HCT116 (cell line): ENCODE data around the gene SCGB1A1. TPM values are rescaled to one million over a fixed set of nuclear protein-coding genes. Genes with fewer than 3 reads are reported as not detected.

Experiments used
- ATAC-seq: fragments of 200-7000 bp; cut with Tn5 transposase; 2 replicates; pipeline ENCODE4 v1.9.1; 2020; ENCODE audit warnings: mild to moderate bottlenecking, moderate library complexity
- BruUV-seq: library from RNA; stranded (reverse); fragments of 400-500 nt; replicated peaks from 2 replicates; lab custom pipeline; 2021; lab: Mats Ljungman, UMichigan
- CTCF ChIA-PET: fragments of 300-600 bp; sonication (Branson Sonifier 250); formaldehyde crosslinking; loops from one replicate; lab custom pipeline; 2021; ENCODE audit warnings: antibody characterized with exemption; lab: Charles Lee
- POLR2A ChIA-PET: fragments of 300-600, 350-600 bp; sonication (Branson Sonifier 250); formaldehyde crosslinking; loops from one replicate; lab custom pipeline; 2021; ENCODE audit warnings: antibody characterized with exemption; lab: Charles Lee
- RAD21 ChIA-PET, 2 experiments: fragments of 300-600 bp; sonication (Branson Sonifier 250); formaldehyde crosslinking; loops; one replicate each; lab custom pipeline; 2023; ENCODE audit warnings: low total read pairs in 2 of 2; ENCODE audit not compliant: uncharacterized antibody in 2 of 2, unreplicated experiment in 2 of 2, low non-redundant PET in 1 of 2; lab: Charles Lee
- DNase-seq: peaks from one replicate; pipeline ENCODE4 v3.0.0-alpha.2; 2010; ENCODE audit warnings: low read depth, low spot score
- H2AFZ ChIP-seq: fragments of 200-600 bp; shearing (Covaris generic), sonication (generic); 2 replicates; pipeline ENCODE4 v1.6.1; 2017; ENCODE audit warnings: low read depth, mixed run types, mixed read lengths, antibody characterized with exemption, low read length; ENCODE audit not compliant: poor library complexity, severe bottlenecking
- H3K27ac ChIP-seq: 2 replicates; pipeline ENCODE4 v1.5.1; 2012; ENCODE audit warnings: low read depth, low read length
- H3K27me3 ChIP-seq: fragments of 200-600 bp; sonication (generic); 2 replicates; pipeline ENCODE4 v1.6.1; 2016; ENCODE audit warnings: mixed run types, low read length, mixed read lengths; ENCODE audit not compliant: insufficient read depth
- H3K36me3 ChIP-seq, 2 experiments: fragments of 200-500 bp in 1 of 2; fragments of 200-600 bp in 1 of 2; sonication (Bioruptor generic) in 1 of 2; sonication (generic) in 1 of 2; 2 replicates each; pipeline versions ENCODE4 v1.5.1 to v1.6.1; 2014 to 2016; ENCODE audit warnings: low read length in 2 of 2, inconsistent platforms in 1 of 2, mixed read lengths in 1 of 2, mixed run types in 1 of 2; ENCODE audit not compliant: insufficient read depth in 2 of 2, control insufficient read depth in 1 of 2
- H3K4me1 ChIP-seq, 2 experiments: fragments of 200-600 bp in 1 of 2; sonication (generic) in 1 of 2; 2 replicates each; pipeline versions ENCODE4 v1.5.1 to v1.6.1; 2012 to 2017; ENCODE audit warnings: low read length in 2 of 2, inconsistent platforms in 1 of 2, mild to moderate bottlenecking in 1 of 2, mixed read lengths in 1 of 2, mixed run types in 1 of 2, moderate library complexity in 1 of 2; ENCODE audit not compliant: insufficient read depth in 2 of 2, control insufficient read depth in 1 of 2
- H3K4me2 ChIP-seq: fragments of 200-600 bp; sonication (generic); 2 replicates; pipeline ENCODE4 v1.6.1; 2017; ENCODE audit warnings: mixed run types, low read length, mixed read lengths
- H3K4me3 ChIP-seq, 2 experiments: fragments of 200-600 bp in 1 of 2; sonication (generic) in 1 of 2; replicated peaks in 1 of 2; 2 replicates each; pipeline ENCODE4 v1.5.1; 2011 to 2016; ENCODE audit warnings: low read length in 2 of 2, control low read depth in 1 of 2, low read depth in 1 of 2, mild to moderate bottlenecking in 1 of 2, mixed read lengths in 1 of 2, mixed run types in 1 of 2
- H3K79me2 ChIP-seq: fragments of 200-600 bp; sonication (generic); 2 replicates; pipeline ENCODE4 v1.6.1; 2017; ENCODE audit warnings: mild to moderate bottlenecking, mixed run types, low read length, moderate library complexity, mixed read lengths; ENCODE audit not compliant: insufficient read depth
- H3K9ac ChIP-seq: fragments of 200-600 bp; sonication (generic); 2 replicates; pipeline ENCODE4 v1.6.1; 2016; ENCODE audit warnings: low read length, mixed read lengths
- H3K9me2 ChIP-seq: fragments of 200-600 bp; sonication (generic), shearing (Covaris generic); 2 replicates; pipeline ENCODE4 v1.6.1; 2017; ENCODE audit warnings: mixed run types, mild to moderate bottlenecking, moderate library complexity; ENCODE audit not compliant: insufficient read depth
- H3K9me3 ChIP-seq, 2 experiments: fragments of 200-500 bp in 1 of 2; fragments of 200-600 bp in 1 of 2; sonication (Bioruptor generic) in 1 of 2; sonication (generic) in 1 of 2; 2 replicates each; pipeline ENCODE4 v1.6.1; 2014 to 2017; ENCODE audit warnings: low read length in 2 of 2, mixed read lengths in 2 of 2, inconsistent platforms in 1 of 2, low read depth in 1 of 2, mild to moderate bottlenecking in 1 of 2, mixed run types in 1 of 2, moderate library complexity in 1 of 2; ENCODE audit not compliant: control insufficient read depth in 1 of 2, insufficient read depth in 1 of 2
- H4K20me1 ChIP-seq: fragments of 200-600 bp; sonication (generic), shearing (Covaris generic); 2 replicates; pipeline ENCODE4 v1.6.1; 2017; ENCODE audit warnings: mixed run types, mild to moderate bottlenecking, moderate library complexity; ENCODE audit not compliant: insufficient read depth
- ATF3 ChIP-seq: IDR thresholded peaks from 2 replicates; pipeline ENCODE4 v1.6.1; 2012
- CBX3 ChIP-seq: IDR thresholded peaks from 2 replicates; pipeline ENCODE4 v1.6.1; 2012; ENCODE audit warnings: low read depth
- CEBPB ChIP-seq: IDR thresholded peaks from 2 replicates; pipeline ENCODE4 v1.6.1; 2012; ENCODE audit warnings: low read depth
- EGR1 ChIP-seq: IDR thresholded peaks from 2 replicates; pipeline ENCODE4 v1.6.1; 2012; ENCODE audit warnings: low read depth
- POLR2A ChIP-seq: IDR thresholded peaks from 2 replicates; pipeline ENCODE4 v1.7.0; 2011; ENCODE audit warnings: borderline replicate concordance; ENCODE audit not compliant: insufficient read depth, insufficient read length; ENCODE audit errors: extremely low read depth
- POLR2AphosphoS5 ChIP-seq: IDR thresholded peaks from 2 replicates; pipeline ENCODE4 v1.6.1; 2011; ENCODE audit warnings: mild to moderate bottlenecking, low read depth, low read length, moderate library complexity
- SIN3A ChIP-seq: IDR thresholded peaks from 2 replicates; pipeline ENCODE4 v1.6.1; 2012; ENCODE audit warnings: low read depth
- SRF ChIP-seq: IDR thresholded peaks from 2 replicates; pipeline ENCODE4 v1.6.1; 2012; ENCODE audit warnings: low read depth
- ZBTB33 ChIP-seq: IDR thresholded peaks from 2 replicates; pipeline ENCODE4 v1.6.1; 2011; ENCODE audit warnings: mild to moderate bottlenecking, low read length, moderate library complexity; ENCODE audit not compliant: insufficient replicate concordance; ENCODE audit errors: extremely low read depth
- ZFX ChIP-seq: fragments of 450-650 bp; IDR thresholded peaks from 2 replicates; pipeline ENCODE4 v1.6.1; 2017
- ZNF274 ChIP-seq: fragments of 200-500 bp; sonication (Bioruptor generic); IDR thresholded peaks from 2 replicates; pipeline ENCODE4 v1.6.1; 2014; ENCODE audit warnings: mild to moderate bottlenecking, low read depth, low read length, inconsistent platforms
- intact Hi-C: fragments of 100-400 bp; cut with micrococcal nuclease; formaldehyde crosslinking; loops from 2 replicates; pipeline ENCODE4 v1.10.0; 2022
- total RNA-seq: library from RNA; stranded (reverse); gene quantifications from one replicate; pipeline ENCODE4 v1.2.1, GENCODE V29; 2021; ENCODE audit not compliant: unreplicated experiment
- TF ChIP-seq, protein P1 (sequence below): IDR thresholded peaks from 2 replicates; pipeline ENCODE4 v1.6.1; 2012; ENCODE audit warnings: low read depth
- TF ChIP-seq, protein P2 (sequence below), 3 experiments: fragments of 200-600 bp in 1 of 3; sonication (generic) in 1 of 3; IDR thresholded peaks in 2 of 3; conservative IDR thresholded peaks in 1 of 3; 2 replicates each; pipeline ENCODE4 v1.5.1; 2012 to 2017; ENCODE audit warnings: low read depth in 2 of 3, low read length in 2 of 3, antibody characterized with exemption in 1 of 3, borderline replicate concordance in 1 of 3, control low read depth in 1 of 3, mild to moderate bottlenecking in 1 of 3, mixed read lengths in 1 of 3, mixed run types in 1 of 3, moderate library complexity in 1 of 3; ENCODE audit not compliant: insufficient read depth in 1 of 3

The SCGB1A1 gene
- total RNA-seq, 1 experiment from 2014 or later = 2.0 TPM

GRCh38 chr11:62404901-62405300, 13.9 kb upstream of the SCGB1A1 start:
- intact Hi-C loops = no loop called here

GRCh38 chr11:62406034-62406433, 12.8 kb upstream of the SCGB1A1 start:
- RAD21 ChIA-PET = no interaction called here
- BruUV-seq = no TSS peak
- Histone ChIP-seq H3K4me2 (no peak overlapping the region), H3K79me2 (no peaks in the 10 kb centered on the region), H3K27me3 (no peaks in the 10 kb centered on the region), H3K27ac (no peak overlapping the region), H3K36me3 (no peaks in the 10 kb centered on the region), H4K20me1 (no peaks in the 10 kb centered on the region), H3K9me2 (no peaks in the 10 kb centered on the region), H3K4me3 (no peak overlapping the region), H2AFZ (no peak overlapping the region), H3K9ac (no peak overlapping the region), H3K4me1 (peaks cover 0 to 2% of the 10 kb centered on the region in 2 experiments; a peak in 1 of 4 replicates), H3K9me3 (no peaks in the 10 kb centered on the region)
- CTCF ChIA-PET = interaction anchor here (0.9 to 2.7 kb wide), 2 partner anchors 11 to 19 kb away, joined by 3 to 10 read pairs; no protein-coding TSS in a partner anchor
- DNase-seq = no peak
- intact Hi-C loops = no loop called here
- POLR2A ChIA-PET = interaction anchor here (1.3 kb wide), 1 partner anchor 19 kb away, joined by 4 read pairs; no protein-coding TSS in a partner anchor
- ATAC-seq = no peak
- no peak for TF ChIP-seq POLR2A
- TF ChIP-seq SIN3A = no peak
- TF ChIP-seq, protein P1, sequence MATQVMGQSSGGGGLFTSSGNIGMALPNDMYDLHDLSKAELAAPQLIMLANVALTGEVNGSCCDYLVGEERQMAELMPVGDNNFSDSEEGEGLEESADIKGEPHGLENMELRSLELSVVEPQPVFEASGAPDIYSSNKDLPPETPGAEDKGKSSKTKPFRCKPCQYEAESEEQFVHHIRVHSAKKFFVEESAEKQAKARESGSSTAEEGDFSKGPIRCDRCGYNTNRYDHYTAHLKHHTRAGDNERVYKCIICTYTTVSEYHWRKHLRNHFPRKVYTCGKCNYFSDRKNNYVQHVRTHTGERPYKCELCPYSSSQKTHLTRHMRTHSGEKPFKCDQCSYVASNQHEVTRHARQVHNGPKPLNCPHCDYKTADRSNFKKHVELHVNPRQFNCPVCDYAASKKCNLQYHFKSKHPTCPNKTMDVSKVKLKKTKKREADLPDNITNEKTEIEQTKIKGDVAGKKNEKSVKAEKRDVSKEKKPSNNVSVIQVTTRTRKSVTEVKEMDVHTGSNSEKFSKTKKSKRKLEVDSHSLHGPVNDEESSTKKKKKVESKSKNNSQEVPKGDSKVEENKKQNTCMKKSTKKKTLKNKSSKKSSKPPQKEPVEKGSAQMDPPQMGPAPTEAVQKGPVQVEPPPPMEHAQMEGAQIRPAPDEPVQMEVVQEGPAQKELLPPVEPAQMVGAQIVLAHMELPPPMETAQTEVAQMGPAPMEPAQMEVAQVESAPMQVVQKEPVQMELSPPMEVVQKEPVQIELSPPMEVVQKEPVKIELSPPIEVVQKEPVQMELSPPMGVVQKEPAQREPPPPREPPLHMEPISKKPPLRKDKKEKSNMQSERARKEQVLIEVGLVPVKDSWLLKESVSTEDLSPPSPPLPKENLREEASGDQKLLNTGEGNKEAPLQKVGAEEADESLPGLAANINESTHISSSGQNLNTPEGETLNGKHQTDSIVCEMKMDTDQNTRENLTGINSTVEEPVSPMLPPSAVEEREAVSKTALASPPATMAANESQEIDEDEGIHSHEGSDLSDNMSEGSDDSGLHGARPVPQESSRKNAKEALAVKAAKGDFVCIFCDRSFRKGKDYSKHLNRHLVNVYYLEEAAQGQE = no peak
- TF ChIP-seq EGR1 = no peak
- no peak for TF ChIP-seq CBX3
- TF ChIP-seq, protein P2, sequence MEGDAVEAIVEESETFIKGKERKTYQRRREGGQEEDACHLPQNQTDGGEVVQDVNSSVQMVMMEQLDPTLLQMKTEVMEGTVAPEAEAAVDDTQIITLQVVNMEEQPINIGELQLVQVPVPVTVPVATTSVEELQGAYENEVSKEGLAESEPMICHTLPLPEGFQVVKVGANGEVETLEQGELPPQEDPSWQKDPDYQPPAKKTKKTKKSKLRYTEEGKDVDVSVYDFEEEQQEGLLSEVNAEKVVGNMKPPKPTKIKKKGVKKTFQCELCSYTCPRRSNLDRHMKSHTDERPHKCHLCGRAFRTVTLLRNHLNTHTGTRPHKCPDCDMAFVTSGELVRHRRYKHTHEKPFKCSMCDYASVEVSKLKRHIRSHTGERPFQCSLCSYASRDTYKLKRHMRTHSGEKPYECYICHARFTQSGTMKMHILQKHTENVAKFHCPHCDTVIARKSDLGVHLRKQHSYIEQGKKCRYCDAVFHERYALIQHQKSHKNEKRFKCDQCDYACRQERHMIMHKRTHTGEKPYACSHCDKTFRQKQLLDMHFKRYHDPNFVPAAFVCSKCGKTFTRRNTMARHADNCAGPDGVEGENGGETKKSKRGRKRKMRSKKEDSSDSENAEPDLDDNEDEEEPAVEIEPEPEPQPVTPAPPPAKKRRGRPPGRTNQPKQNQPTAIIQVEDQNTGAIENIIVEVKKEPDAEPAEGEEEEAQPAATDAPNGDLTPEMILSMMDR (IDR thresholded peaks at IDR 0.05 in 2 of 3, conservative IDR thresholded peaks at IDR 0.05 in 1 of 3; ENCODE audit: borderline replicate concordance in 1 of 3, insufficient read depth in 1 of 3, low read depth in 2 of 3, low read length in 2 of 3) = no peak
- TF ChIP-seq ZFX = no peak
- TF ChIP-seq ZBTB33 = no peak

More at GRCh38 chr11:62404901-62405300, 13.9 kb upstream of the SCGB1A1 start:
- Histone ChIP-seq H4K20me1 (no peaks in the 10 kb centered on the region), H3K4me3 (no peak overlapping the region), H3K4me2 (no peak overlapping the region), H3K79me2 (no peaks in the 10 kb centered on the region), H3K9ac (no peak overlapping the region), H3K27ac (no peak overlapping the region), H3K4me1 (no peaks in the 10 kb centered on the region), H3K9me2 (no peaks in the 10 kb centered on the region), H3K9me3 (no peaks in the 10 kb centered on the region), H2AFZ (no peak overlapping the region), H3K36me3 (no peaks in the 10 kb centered on the region), H3K27me3 (no peaks in the 10 kb centered on the region)
- CTCF ChIA-PET = interaction anchor here (1.3 to 1.5 kb wide), 2 partner anchors 20 to 138 kb away, joined by 4 read pairs; no protein-coding TSS in a partner anchor
- ATAC-seq = no peak
- POLR2A ChIA-PET = no interaction called here
- RAD21 ChIA-PET = no interaction called here
- DNase-seq = no peak
- TF ChIP-seq ZNF274 (no peak), ATF3 (no peak), SRF (no peak), CBX3 (no peak), POLR2AphosphoS5 (no peak), CEBPB (no peak)
- no TSS peak for BruUV-seq
